Measurements from ENCODE around the gene CNTFR.

Gene CNTFR

DNA sequence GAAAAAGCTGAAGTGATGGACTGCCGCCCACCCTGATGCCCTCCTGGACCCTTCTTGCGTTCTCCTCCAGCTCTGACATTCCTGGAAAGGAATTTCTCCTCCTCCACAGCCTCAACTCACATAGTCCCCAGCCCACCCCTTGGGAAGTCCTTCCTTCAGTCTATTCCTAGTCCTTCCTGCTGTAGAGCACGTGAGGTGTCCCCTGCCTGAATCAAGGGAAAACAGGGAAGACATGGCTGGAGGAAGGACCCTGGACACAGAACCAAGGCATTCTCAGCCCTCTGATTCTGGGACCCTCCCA is 35.6 kb upstream of the CNTFR start:
- no peak for DNase-seq (ENCODE audit: low read depth)
- H3K4me3 ChIP-seq (ENCODE audit: low read depth, low read length) = no peak overlapping the region
- TF ChIP-seq, protein P1, sequence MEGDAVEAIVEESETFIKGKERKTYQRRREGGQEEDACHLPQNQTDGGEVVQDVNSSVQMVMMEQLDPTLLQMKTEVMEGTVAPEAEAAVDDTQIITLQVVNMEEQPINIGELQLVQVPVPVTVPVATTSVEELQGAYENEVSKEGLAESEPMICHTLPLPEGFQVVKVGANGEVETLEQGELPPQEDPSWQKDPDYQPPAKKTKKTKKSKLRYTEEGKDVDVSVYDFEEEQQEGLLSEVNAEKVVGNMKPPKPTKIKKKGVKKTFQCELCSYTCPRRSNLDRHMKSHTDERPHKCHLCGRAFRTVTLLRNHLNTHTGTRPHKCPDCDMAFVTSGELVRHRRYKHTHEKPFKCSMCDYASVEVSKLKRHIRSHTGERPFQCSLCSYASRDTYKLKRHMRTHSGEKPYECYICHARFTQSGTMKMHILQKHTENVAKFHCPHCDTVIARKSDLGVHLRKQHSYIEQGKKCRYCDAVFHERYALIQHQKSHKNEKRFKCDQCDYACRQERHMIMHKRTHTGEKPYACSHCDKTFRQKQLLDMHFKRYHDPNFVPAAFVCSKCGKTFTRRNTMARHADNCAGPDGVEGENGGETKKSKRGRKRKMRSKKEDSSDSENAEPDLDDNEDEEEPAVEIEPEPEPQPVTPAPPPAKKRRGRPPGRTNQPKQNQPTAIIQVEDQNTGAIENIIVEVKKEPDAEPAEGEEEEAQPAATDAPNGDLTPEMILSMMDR (IDR thresholded peaks at IDR 0.05; ENCODE audit: control insufficient read depth, extremely low read depth, insufficient read depth) = no peak

DNA sequence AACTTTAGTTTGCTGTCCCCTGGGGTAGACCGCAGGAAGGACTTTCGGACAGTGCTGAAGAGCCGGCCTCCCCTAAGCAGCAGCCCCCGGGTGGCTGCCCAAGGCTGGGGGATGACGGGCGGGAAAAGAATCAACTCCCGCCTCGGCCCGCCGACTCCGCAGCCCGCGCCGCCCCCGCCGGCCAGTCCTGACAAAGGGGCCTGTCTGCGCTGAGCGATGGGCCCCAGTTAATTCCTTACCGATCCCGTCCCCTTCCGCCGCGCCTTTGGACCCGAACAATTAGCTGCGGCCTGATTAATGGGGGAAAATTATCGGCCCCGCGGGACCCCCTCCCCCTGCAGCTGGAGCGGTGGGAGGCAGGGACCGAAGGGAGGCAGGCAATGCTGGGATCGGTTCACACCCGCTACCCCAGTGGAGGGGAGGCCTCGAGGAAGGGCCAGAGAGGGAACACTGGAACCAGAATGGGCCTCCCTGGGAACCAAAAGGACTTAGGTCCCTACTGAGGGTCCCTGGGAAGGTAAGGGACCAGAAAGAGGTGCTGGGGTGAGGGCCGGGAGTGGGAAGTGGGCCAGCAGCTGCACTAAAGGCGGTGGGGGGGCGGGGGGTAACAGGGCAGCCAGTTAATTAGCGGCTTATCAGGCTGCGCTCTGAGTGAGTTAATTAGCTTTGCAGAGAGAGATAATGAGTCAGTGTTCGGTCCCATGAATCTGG is 35.1 kb upstream of the CNTFR start:
- H3K4me3 ChIP-seq (ENCODE audit: low read depth, low read length) = no peak overlapping the region
- TF ChIP-seq, protein P1 (IDR thresholded peaks at IDR 0.05; ENCODE audit: control insufficient read depth, extremely low read depth, insufficient read depth) = no peak
- DNase-seq (ENCODE audit: low read depth) = no peak

DNA sequence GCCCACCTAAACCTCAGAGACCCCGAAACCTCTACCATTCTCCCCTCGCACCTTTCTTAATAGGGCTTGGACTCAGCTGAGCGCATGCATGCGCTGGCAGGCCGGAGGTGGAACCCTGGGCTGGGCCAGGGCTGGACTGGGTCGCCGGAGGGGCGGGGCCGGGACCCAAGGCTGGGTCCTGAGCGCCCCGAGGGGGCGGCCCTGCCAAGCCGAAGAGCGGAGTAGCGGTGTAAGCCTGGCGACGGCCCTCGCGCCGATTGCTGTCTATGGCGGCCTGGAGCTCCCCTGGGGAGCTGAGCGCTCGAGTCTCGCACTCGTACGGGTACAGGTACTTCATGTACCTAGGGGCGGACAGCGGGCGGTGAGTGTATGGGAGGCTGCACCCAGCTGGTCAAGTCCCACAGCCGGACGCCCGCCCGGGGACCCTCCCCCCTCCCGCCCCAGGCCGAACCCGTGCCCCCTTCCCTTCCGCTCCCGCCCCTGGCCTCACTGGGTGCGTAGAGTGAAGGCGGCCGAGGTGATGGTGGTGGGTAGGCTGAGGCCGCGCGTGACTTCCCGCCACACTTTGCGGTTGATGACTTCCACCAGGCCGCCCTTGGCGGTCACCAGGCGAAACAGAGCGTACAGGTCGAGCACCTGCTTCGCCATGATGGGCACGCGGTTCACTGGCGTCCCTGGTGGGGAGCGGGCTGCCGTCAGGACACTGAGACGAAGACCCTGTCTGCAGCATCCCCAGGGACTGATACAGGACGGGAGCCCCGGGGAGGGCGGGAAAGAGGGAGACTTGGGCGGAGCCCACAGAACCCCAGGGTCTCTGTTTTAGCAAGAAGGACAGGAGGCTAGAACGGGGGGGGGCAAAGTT is 34.1 kb upstream of the CNTFR start:
- TF ChIP-seq, protein P1 (IDR thresholded peaks at IDR 0.05; ENCODE audit: control insufficient read depth, extremely low read depth, insufficient read depth) = no peak
- no peak for DNase-seq (ENCODE audit: low read depth)
- H3K4me3 ChIP-seq (ENCODE audit: low read depth, low read length) = no peak overlapping the region

DNA sequence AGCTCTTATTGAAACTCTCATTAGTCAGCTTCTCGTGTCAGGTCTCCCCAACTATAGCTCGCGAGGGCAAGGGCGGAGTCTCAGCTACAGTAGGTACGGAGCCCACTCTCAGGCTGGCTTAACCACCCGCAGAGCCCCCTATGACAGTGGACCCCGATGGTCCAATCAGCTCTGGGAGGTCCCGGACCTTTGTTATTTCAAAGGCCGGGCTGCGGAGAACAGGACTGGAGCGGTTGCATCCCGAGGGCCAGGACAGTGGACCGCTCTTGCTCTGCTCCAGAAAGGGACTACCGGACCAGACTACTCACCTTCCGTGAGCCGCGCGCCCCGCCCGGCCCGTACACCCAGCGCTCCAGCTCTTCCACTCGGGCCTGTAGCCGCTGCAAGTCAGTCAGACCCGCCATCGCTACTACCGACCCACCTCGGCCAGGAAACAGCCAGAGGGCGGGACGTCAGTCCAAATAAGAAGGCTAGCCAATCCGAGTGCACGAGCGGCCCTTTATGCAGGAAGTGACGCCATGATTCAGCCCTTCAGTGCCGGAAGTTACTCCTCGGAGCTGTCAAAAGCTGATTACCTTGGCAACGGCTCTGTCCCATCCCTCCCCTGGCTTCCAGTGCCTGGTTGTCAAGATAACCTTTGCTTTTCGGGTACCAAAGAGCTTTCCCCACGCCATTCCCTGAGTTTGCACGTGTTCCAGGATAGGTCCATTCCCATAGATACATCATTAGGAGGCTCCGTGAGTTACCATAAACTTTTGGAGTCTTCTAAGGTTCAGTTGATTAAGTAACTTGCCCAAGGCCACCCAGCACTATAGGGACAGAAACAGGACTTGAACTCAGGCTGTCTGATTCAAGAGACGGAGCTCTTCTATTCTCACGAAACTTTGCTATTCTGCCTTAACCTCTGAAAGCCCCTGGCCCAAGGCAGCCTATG is 30.8 kb upstream of the CNTFR start, which contains the start of gene DCTN3:
TSS of gene DCTN3 (minus strand) at position 435 of the 934 bp plus-strand sequence. CDS start at position 404, 31 bp downstream.
- DNase-seq (ENCODE audit: low read depth) = peak; percentile 86
- TF ChIP-seq, protein P1 (IDR thresholded peaks at IDR 0.05; ENCODE audit: control insufficient read depth, extremely low read depth, insufficient read depth) = no peak
- peak within 1 kb of the TSS; percentile 100 for H3K4me3 ChIP-seq (ENCODE audit: low read depth, low read length)

DNA sequence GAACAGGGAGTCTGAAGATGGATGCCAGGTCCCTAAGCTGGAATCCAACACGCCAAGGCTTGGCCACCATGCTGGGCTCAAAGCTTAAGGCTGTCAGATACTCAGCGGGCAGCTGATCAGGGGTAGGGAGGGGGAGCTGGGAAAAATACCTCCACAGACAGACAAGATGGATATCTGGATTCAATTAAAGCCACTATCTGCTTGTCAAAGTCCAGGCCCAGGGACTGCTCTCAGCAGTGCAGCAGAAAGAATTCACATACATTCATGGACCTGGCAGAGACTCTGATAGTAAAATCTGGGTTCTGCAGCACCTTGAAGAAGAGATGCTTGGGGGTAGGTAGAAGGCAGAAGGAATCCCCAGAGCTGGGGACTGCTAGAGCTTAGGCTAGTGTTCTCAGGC is 25.6 kb upstream of the CNTFR start:
- no peak overlapping the region for H3K4me3 ChIP-seq (ENCODE audit: low read depth, low read length)
- no peak for DNase-seq (ENCODE audit: low read depth)
- TF ChIP-seq, protein P1 (IDR thresholded peaks at IDR 0.05; ENCODE audit: control insufficient read depth, extremely low read depth, insufficient read depth) = no peak

DNA sequence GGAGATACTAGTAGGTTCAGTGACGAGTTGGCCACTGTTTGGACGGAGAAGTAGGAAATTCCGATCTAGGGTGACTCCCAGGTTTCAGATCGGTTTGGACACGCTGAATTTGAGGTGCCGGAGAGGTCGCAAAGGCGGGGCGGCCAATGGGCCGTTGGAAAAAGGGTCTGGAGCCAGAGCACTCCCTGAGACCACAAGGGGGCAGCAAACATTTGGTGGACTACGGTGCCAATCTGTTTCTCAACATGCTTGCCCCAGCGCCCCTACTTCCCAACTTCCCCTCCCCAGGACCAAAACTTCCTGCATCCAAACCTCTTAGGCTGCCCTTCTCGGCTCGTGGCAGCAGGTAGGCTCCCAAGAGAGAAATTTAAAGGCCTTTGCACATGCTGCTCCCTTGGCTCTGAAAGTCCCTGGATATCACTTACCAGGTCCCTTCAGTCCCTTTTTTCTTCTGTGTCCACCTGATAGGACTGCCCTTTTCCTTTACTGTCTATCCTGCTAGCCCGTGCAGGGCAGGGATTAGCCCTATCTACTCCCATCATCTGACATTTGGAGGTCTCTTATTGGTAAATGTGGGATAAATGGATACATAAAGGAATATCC is 23.4 kb upstream of the CNTFR start:
- DNase-seq (ENCODE audit: low read depth) = no peak
- peak overlapping the region; percentile 97 for H3K4me3 ChIP-seq (ENCODE audit: low read depth, low read length)
- TF ChIP-seq, protein P1 (IDR thresholded peaks at IDR 0.05; ENCODE audit: control insufficient read depth, extremely low read depth, insufficient read depth) = peak; percentile 83

All from LNCaP clone FGC (cell line).